ENCODE data around the gene LINC01488.

GRCh38 chr11:69485337-69486041 is 4.0 kb downstream of the LINC01488 start:
- TF ChIP-seq CTCF (IDR thresholded peaks at IDR 0.05): no peak
- no peak for TF ChIP-seq POLR2A (IDR thresholded peaks at IDR 0.05)
